CD14-positive monocyte (primary cell): ENCODE results near the gene GABRR2. TPM values are rescaled to one million over a fixed set of nuclear protein-coding genes. Genes with fewer than 3 reads are reported as not detected.
"Not testable (repeated sequence)": the region's sequence is repeated elsewhere in the genome, so short reads cannot be mapped to it uniquely, and the experiment has no call there.

Source experiments
- DNase-seq, 3 donors: peaks; one replicate each; pipeline ENCODE4 v3.0.0-alpha.2; 2011 to 2022
- H2AFZ ChIP-seq: 2 replicates; pipeline ENCODE4 v1.6.0; 2012; ENCODE audit warnings: mild to moderate bottlenecking, low read depth, low read length, inconsistent platforms; ENCODE audit not compliant: insufficient read depth, poor library complexity, severe bottlenecking
- H3K27ac ChIP-seq, 2 donors: 1 replicate in 1 of 2; 2 replicates in 1 of 2; pipeline ENCODE4 v1.5.1; 2012 to 2013; ENCODE audit warnings: low read length in 2 of 2, control low read depth in 1 of 2, inconsistent platforms in 1 of 2, low read depth in 1 of 2, mild to moderate bottlenecking in 1 of 2
- H3K27me3 ChIP-seq, 2 donors: one replicate each; pipeline versions ENCODE4 v1.6.0 to v1.6.1; 2011 to 2013; ENCODE audit warnings: low read length in 2 of 2; ENCODE audit not compliant: control insufficient read depth in 2 of 2, insufficient read depth in 2 of 2
- H3K36me3 ChIP-seq, 2 donors: replicated peaks in 1 of 2; 1 replicate in 1 of 2; 2 replicates in 1 of 2; pipeline versions ENCODE4 v1.5.1 to v1.6.1; 2012 to 2013; ENCODE audit warnings: low read length in 2 of 2, control low read depth in 1 of 2, inconsistent platforms in 1 of 2, mild to moderate bottlenecking in 1 of 2; ENCODE audit not compliant: insufficient read depth in 2 of 2, control insufficient read depth in 1 of 2
- H3K4me1 ChIP-seq, 2 donors: 1 replicate in 1 of 2; 2 replicates in 1 of 2; pipeline versions ENCODE4 v1.5.1 to v1.6.1; 2012 to 2013; ENCODE audit warnings: low read length in 2 of 2, control low read depth in 1 of 2, inconsistent platforms in 1 of 2, mild to moderate bottlenecking in 1 of 2, moderate library complexity in 1 of 2; ENCODE audit not compliant: insufficient read depth in 2 of 2, control insufficient read depth in 1 of 2
- H3K4me2 ChIP-seq: replicated peaks from 2 replicates; pipeline ENCODE3; 2012; ENCODE audit warnings: low read length, moderate library complexity, mild to moderate bottlenecking; ENCODE audit not compliant: poor library complexity, severe bottlenecking; ENCODE audit errors: extremely low read depth
- H3K4me3 ChIP-seq, 3 experiments: fragments of 200-600 bp in 1 of 3; sonication (generic) in 1 of 3; replicated peaks in 1 of 3; 1 replicate in 2 of 3; 2 replicates in 1 of 3; pipeline ENCODE4 v1.5.1; 2011 to 2013; ENCODE audit warnings: low read length in 3 of 3, mild to moderate bottlenecking in 3 of 3, control low read depth in 2 of 3, low read depth in 2 of 3, inconsistent platforms in 1 of 3, moderate library complexity in 1 of 3
- H3K79me2 ChIP-seq: 2 replicates; pipeline ENCODE4 v1.6.0; 2012; ENCODE audit warnings: mild to moderate bottlenecking, control low read depth, inconsistent platforms, low read length, moderate library complexity; ENCODE audit not compliant: insufficient read depth
- H3K9ac ChIP-seq: 2 replicates; pipeline ENCODE4 v1.6.0; 2017; ENCODE audit warnings: low read length, mild to moderate bottlenecking; ENCODE audit not compliant: insufficient read depth, poor library complexity, severe bottlenecking
- H3K9me3 ChIP-seq, 2 donors: replicated peaks in 1 of 2; 1 replicate in 1 of 2; 2 replicates in 1 of 2; pipeline versions ENCODE4 v1.5.1 to v1.6.1; 2012 to 2013; ENCODE audit warnings: low read length in 2 of 2, control low read depth in 1 of 2; ENCODE audit not compliant: control insufficient read depth in 1 of 2, insufficient read depth in 1 of 2
- H4K20me1 ChIP-seq: 2 replicates; pipeline ENCODE4 v1.6.0; 2012; ENCODE audit warnings: mild to moderate bottlenecking, low read length, control low read depth, moderate library complexity; ENCODE audit not compliant: insufficient read depth
- H3K27ac Mint-ChIP-seq, 7 donors: one replicate each; pipeline ENCODE4 v1.8.0; 2020; ENCODE audit warnings: mild to moderate bottlenecking in 7 of 7, mixed read lengths in 7 of 7, moderate library complexity in 6 of 7, inconsistent platforms in 2 of 7
- H3K27me3 Mint-ChIP-seq, 3 donors: one replicate each; pipeline ENCODE4 v1.8.0; 2021 to 2022; ENCODE audit warnings: low read depth in 3 of 3, mild to moderate bottlenecking in 3 of 3, mixed read lengths in 3 of 3, moderate library complexity in 3 of 3, inconsistent platforms in 1 of 3
- H3K36me3 Mint-ChIP-seq, 2 donors: one replicate each; pipeline ENCODE4 v1.8.0; 2020; ENCODE audit warnings: mixed read lengths in 2 of 2, inconsistent platforms in 1 of 2, mild to moderate bottlenecking in 1 of 2
- H3K4me1 Mint-ChIP-seq: one replicate; pipeline ENCODE4 v1.8.0; 2020; ENCODE audit warnings: mild to moderate bottlenecking, mixed read lengths
- H3K4me3 Mint-ChIP-seq, 2 donors: one replicate each; pipeline ENCODE4 v1.8.0; 2020; ENCODE audit warnings: mild to moderate bottlenecking in 2 of 2, mixed read lengths in 2 of 2, moderate library complexity in 1 of 2
- H3K9me3 Mint-ChIP-seq, 7 donors: one replicate each; pipeline ENCODE4 v1.8.0; 2020 to 2022; ENCODE audit warnings: mixed read lengths in 7 of 7, mild to moderate bottlenecking in 6 of 7, moderate library complexity in 6 of 7, inconsistent platforms in 2 of 7
- WGBS: methylation state at CpG from one replicate; pipeline ENCODE4 v1.1.5; 2013; ENCODE audit warnings: missing lambda C conversion rate; ENCODE audit not compliant: insufficient coverage; 5-methylcytosine and 5-hydroxymethylcytosine counted together
- intact Hi-C, 2 donors: fragments of 100-400 bp; cut with micrococcal nuclease; formaldehyde crosslinking; loops; one replicate each; pipeline versions ENCODE4 v1.15.0 to v1.15.1; 2023
- polyA plus RNA-seq, 3 donors: library from polyadenylated mRNA; depleted of rRNA in 1 of 3; unstranded in 2 of 3; stranded (reverse) in 1 of 3; fragments of 300-500 nt in 2 of 3; fragments of >200 nt in 1 of 3; fragmentation: Illumina TruSeq in 2 of 3; gene quantifications; 1 replicate in 2 of 3; 2 replicates in 1 of 3; pipeline ENCODE4 v1.2.3, GENCODE V29; 2012 to 2021
- TF ChIP-seq, protein P1 (sequence below): fragments of 200-600 bp; IDR thresholded peaks from one replicate; pipeline ENCODE4 v1.8.0; 2022; ENCODE audit warnings: antibody characterized with exemption, mild to moderate bottlenecking

GABRR2 gene
- polyA plus RNA-seq, 3 donors, result 3.7 TPM; not detected in 2

DNA sequence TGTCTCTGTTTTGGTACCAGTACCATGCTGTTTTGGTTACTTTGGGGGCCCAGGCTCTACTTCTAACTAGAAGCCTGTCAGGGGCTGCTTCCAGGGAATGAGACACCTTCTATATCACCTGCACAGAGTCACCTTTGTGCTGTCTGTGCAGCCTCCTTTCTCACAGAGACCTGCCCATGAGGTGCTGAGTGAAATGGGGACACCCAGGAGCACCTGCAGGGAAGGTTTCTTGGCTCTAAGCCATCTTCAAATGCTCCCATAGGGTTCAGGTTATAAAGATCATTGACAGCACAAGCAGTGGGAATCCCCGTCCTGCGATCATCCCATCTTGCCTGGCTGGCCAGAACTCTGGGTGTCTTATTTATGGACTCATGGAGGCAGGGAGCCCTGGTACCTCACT is 19.1 kb downstream of the GABRR2 start:
- Histone ChIP-seq H2AFZ (no peak overlapping the region), H3K9ac (no peak overlapping the region), H3K27me3 (no peaks in the 10 kb centered on the region), H3K36me3 (no peaks in the 10 kb centered on the region), H3K4me3 (no peak overlapping the region), H3K4me1 (peaks cover 18 to 22% of the 10 kb centered on the region in 2 donors), H3K9me3 (no peaks in the 10 kb centered on the region), H4K20me1 (no peaks in the 10 kb centered on the region), H3K79me2 (no peaks in the 10 kb centered on the region), H3K4me2 (no peak overlapping the region), H3K27ac (no peak overlapping the region)
- peaks cover 0 to 3% of the 10 kb centered on the region in 2 donors for H3K36me3 Mint-ChIP-seq
- 100% methylated on average over 1 of the region's 2 CpGs for WGBS
- no peak overlapping the region for H3K4me3 Mint-ChIP-seq
- TF ChIP-seq, protein P1, sequence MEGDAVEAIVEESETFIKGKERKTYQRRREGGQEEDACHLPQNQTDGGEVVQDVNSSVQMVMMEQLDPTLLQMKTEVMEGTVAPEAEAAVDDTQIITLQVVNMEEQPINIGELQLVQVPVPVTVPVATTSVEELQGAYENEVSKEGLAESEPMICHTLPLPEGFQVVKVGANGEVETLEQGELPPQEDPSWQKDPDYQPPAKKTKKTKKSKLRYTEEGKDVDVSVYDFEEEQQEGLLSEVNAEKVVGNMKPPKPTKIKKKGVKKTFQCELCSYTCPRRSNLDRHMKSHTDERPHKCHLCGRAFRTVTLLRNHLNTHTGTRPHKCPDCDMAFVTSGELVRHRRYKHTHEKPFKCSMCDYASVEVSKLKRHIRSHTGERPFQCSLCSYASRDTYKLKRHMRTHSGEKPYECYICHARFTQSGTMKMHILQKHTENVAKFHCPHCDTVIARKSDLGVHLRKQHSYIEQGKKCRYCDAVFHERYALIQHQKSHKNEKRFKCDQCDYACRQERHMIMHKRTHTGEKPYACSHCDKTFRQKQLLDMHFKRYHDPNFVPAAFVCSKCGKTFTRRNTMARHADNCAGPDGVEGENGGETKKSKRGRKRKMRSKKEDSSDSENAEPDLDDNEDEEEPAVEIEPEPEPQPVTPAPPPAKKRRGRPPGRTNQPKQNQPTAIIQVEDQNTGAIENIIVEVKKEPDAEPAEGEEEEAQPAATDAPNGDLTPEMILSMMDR, result no peak
- intact Hi-C loops, result no loop called here
- peaks cover 0 to 2% (median 0%) of the 10 kb centered on the region in 7 donors for H3K9me3 Mint-ChIP-seq
- DNase-seq, result no peak
- H3K27ac Mint-ChIP-seq, result no peak overlapping the region
- peaks cover 19% of the 10 kb centered on the region for H3K4me1 Mint-ChIP-seq
- H3K27me3 Mint-ChIP-seq, result peaks cover 0 to 2% (median 0%) of the 10 kb centered on the region in 3 donors

DNA sequence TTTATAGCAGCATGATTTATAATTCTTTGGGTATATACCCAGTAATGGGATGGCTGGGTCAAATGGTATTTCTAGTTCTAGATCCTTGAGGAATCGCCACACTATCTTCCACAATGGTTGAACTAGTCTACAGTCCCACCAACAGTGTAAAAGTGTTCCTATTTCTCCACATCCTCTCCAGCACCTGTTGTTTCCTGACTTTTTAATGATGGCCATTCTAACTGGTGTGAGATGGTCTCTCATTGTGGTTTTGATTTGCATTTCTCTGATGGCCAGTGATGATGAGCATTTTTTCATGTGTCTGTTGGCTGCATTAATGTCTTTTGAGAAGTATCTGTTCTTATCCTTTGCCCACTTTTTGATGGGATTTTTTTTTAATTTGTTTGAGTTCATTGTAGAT is 20.0 kb downstream of the GABRR2 start:
- H3K36me3 ChIP-seq, H3K36me3 Mint-ChIP-seq, H3K4me3 Mint-ChIP-seq, H3K9me3 Mint-ChIP-seq, H4K20me1 ChIP-seq, H3K27ac Mint-ChIP-seq, H3K27me3 ChIP-seq, H3K9me3 ChIP-seq, H3K27ac ChIP-seq, DNase-seq, H3K4me3 ChIP-seq, H3K9ac ChIP-seq, intact Hi-C loops, H3K79me2 ChIP-seq, H3K4me2 ChIP-seq, H3K27me3 Mint-ChIP-seq, H2AFZ ChIP-seq: not testable (repeated sequence)
- H3K4me1 ChIP-seq, result peaks cover 18 to 22% of the 10 kb centered on the region in 2 donors
- H3K4me1 Mint-ChIP-seq, result peaks cover 20% of the 10 kb centered on the region
- WGBS, result no CpG with 5 or more reads among the region's 1 CpG
